HCT116 (cell line): ENCODE results near the gene LSS. TPM values are rescaled to one million over a fixed set of nuclear protein-coding genes. Genes with fewer than 3 reads are reported as not detected.
A peak's percentile ranks its signal among the peaks of the same experiment; 100 is the strongest.

Experiments used
- ATAC-seq: fragments of 200-7000 bp; cut with Tn5 transposase; 2 replicates; pipeline ENCODE4 v1.9.1; 2020; ENCODE audit warnings: mild to moderate bottlenecking, moderate library complexity
- BruUV-seq: library from RNA; stranded (reverse); fragments of 400-500 nt; replicated peaks from 2 replicates; lab custom pipeline; 2021; lab: Mats Ljungman, UMichigan
- CTCF ChIA-PET: fragments of 300-600 bp; sonication (Branson Sonifier 250); formaldehyde crosslinking; loops from one replicate; lab custom pipeline; 2021; ENCODE audit warnings: antibody characterized with exemption; lab: Charles Lee
- POLR2A ChIA-PET: fragments of 300-600, 350-600 bp; sonication (Branson Sonifier 250); formaldehyde crosslinking; loops from one replicate; lab custom pipeline; 2021; ENCODE audit warnings: antibody characterized with exemption; lab: Charles Lee
- RAD21 ChIA-PET, 2 experiments: fragments of 300-600 bp; sonication (Branson Sonifier 250); formaldehyde crosslinking; loops; one replicate each; lab custom pipeline; 2023; ENCODE audit warnings: low total read pairs in 2 of 2; ENCODE audit not compliant: uncharacterized antibody in 2 of 2, unreplicated experiment in 2 of 2, low non-redundant PET in 1 of 2; lab: Charles Lee
- DNase-seq: peaks from one replicate; pipeline ENCODE4 v3.0.0-alpha.2; 2010; ENCODE audit warnings: low read depth, low spot score
- H2AFZ ChIP-seq: fragments of 200-600 bp; shearing (Covaris generic), sonication (generic); 2 replicates; pipeline ENCODE4 v1.6.1; 2017; ENCODE audit warnings: low read depth, mixed run types, mixed read lengths, antibody characterized with exemption, low read length; ENCODE audit not compliant: poor library complexity, severe bottlenecking
- H3K27ac ChIP-seq: 2 replicates; pipeline ENCODE4 v1.5.1; 2012; ENCODE audit warnings: low read depth, low read length
- H3K27me3 ChIP-seq: fragments of 200-600 bp; sonication (generic); 2 replicates; pipeline ENCODE4 v1.6.1; 2016; ENCODE audit warnings: mixed run types, low read length, mixed read lengths; ENCODE audit not compliant: insufficient read depth
- H3K36me3 ChIP-seq, 2 experiments: fragments of 200-500 bp in 1 of 2; fragments of 200-600 bp in 1 of 2; sonication (Bioruptor generic) in 1 of 2; sonication (generic) in 1 of 2; 2 replicates each; pipeline versions ENCODE4 v1.5.1 to v1.6.1; 2014 to 2016; ENCODE audit warnings: low read length in 2 of 2, inconsistent platforms in 1 of 2, mixed read lengths in 1 of 2, mixed run types in 1 of 2; ENCODE audit not compliant: insufficient read depth in 2 of 2, control insufficient read depth in 1 of 2
- H3K4me1 ChIP-seq, 2 experiments: fragments of 200-600 bp in 1 of 2; sonication (generic) in 1 of 2; 2 replicates each; pipeline versions ENCODE4 v1.5.1 to v1.6.1; 2012 to 2017; ENCODE audit warnings: low read length in 2 of 2, inconsistent platforms in 1 of 2, mild to moderate bottlenecking in 1 of 2, mixed read lengths in 1 of 2, mixed run types in 1 of 2, moderate library complexity in 1 of 2; ENCODE audit not compliant: insufficient read depth in 2 of 2, control insufficient read depth in 1 of 2
- H3K4me2 ChIP-seq: fragments of 200-600 bp; sonication (generic); 2 replicates; pipeline ENCODE4 v1.6.1; 2017; ENCODE audit warnings: mixed run types, low read length, mixed read lengths
- H3K4me3 ChIP-seq, 2 experiments: fragments of 200-600 bp in 1 of 2; sonication (generic) in 1 of 2; replicated peaks in 1 of 2; 2 replicates each; pipeline ENCODE4 v1.5.1; 2011 to 2016; ENCODE audit warnings: low read length in 2 of 2, control low read depth in 1 of 2, low read depth in 1 of 2, mild to moderate bottlenecking in 1 of 2, mixed read lengths in 1 of 2, mixed run types in 1 of 2
- H3K79me2 ChIP-seq: fragments of 200-600 bp; sonication (generic); 2 replicates; pipeline ENCODE4 v1.6.1; 2017; ENCODE audit warnings: mild to moderate bottlenecking, mixed run types, low read length, moderate library complexity, mixed read lengths; ENCODE audit not compliant: insufficient read depth
- H3K9ac ChIP-seq: fragments of 200-600 bp; sonication (generic); 2 replicates; pipeline ENCODE4 v1.6.1; 2016; ENCODE audit warnings: low read length, mixed read lengths
- H3K9me2 ChIP-seq: fragments of 200-600 bp; sonication (generic), shearing (Covaris generic); 2 replicates; pipeline ENCODE4 v1.6.1; 2017; ENCODE audit warnings: mixed run types, mild to moderate bottlenecking, moderate library complexity; ENCODE audit not compliant: insufficient read depth
- H3K9me3 ChIP-seq, 2 experiments: fragments of 200-500 bp in 1 of 2; fragments of 200-600 bp in 1 of 2; sonication (Bioruptor generic) in 1 of 2; sonication (generic) in 1 of 2; 2 replicates each; pipeline ENCODE4 v1.6.1; 2014 to 2017; ENCODE audit warnings: low read length in 2 of 2, mixed read lengths in 2 of 2, inconsistent platforms in 1 of 2, low read depth in 1 of 2, mild to moderate bottlenecking in 1 of 2, mixed run types in 1 of 2, moderate library complexity in 1 of 2; ENCODE audit not compliant: control insufficient read depth in 1 of 2, insufficient read depth in 1 of 2
- H4K20me1 ChIP-seq: fragments of 200-600 bp; sonication (generic), shearing (Covaris generic); 2 replicates; pipeline ENCODE4 v1.6.1; 2017; ENCODE audit warnings: mixed run types, mild to moderate bottlenecking, moderate library complexity; ENCODE audit not compliant: insufficient read depth
- FOSL1 ChIP-seq: IDR thresholded peaks from 2 replicates; pipeline ENCODE4 v1.6.1; 2012; ENCODE audit warnings: low read depth
- SIN3A ChIP-seq: IDR thresholded peaks from 2 replicates; pipeline ENCODE4 v1.6.1; 2012; ENCODE audit warnings: low read depth
- intact Hi-C: fragments of 100-400 bp; cut with micrococcal nuclease; formaldehyde crosslinking; loops from 2 replicates; pipeline ENCODE4 v1.10.0; 2022
- total RNA-seq: library from RNA; stranded (reverse); gene quantifications from one replicate; pipeline ENCODE4 v1.2.1, GENCODE V29; 2021; ENCODE audit not compliant: unreplicated experiment
- TF ChIP-seq, protein P1 (sequence below), 3 experiments: fragments of 200-600 bp in 1 of 3; sonication (generic) in 1 of 3; IDR thresholded peaks in 2 of 3; conservative IDR thresholded peaks in 1 of 3; 2 replicates each; pipeline ENCODE4 v1.5.1; 2012 to 2017; ENCODE audit warnings: low read depth in 2 of 3, low read length in 2 of 3, antibody characterized with exemption in 1 of 3, borderline replicate concordance in 1 of 3, control low read depth in 1 of 3, mild to moderate bottlenecking in 1 of 3, mixed read lengths in 1 of 3, mixed run types in 1 of 3, moderate library complexity in 1 of 3; ENCODE audit not compliant: insufficient read depth in 1 of 3

LSS gene
- total RNA-seq, 1 experiment from 2014 or later, result 44.7 TPM

- Histone ChIP-seq H4K20me1 (no peaks in the 10 kb centered on the region), H3K9ac (no peak overlapping the region), H3K4me3 (no peak overlapping the region), H3K9me2 (no peaks in the 10 kb centered on the region), H2AFZ (no peak overlapping the region), H3K27me3 (no peaks in the 10 kb centered on the region), H3K79me2 (no peaks in the 10 kb centered on the region), H3K36me3 (no peaks in the 10 kb centered on the region), H3K27ac (peak overlapping the region; percentile 69; the same call in 1 of the 2 replicates), H3K4me2 (peak overlapping the region; percentile 41), H3K9me3 (no peaks in the 10 kb centered on the region), H3K4me1 (peaks cover 7 to 8% of the 10 kb centered on the region in 2 experiments; a peak in 3 of 4 replicates)
- peak; percentile 91 for ATAC-seq
- ChIA-PET POLR2A (interaction anchor here (1.2 kb wide), 1 partner anchor 10 kb away, joined by 5 read pairs; no protein-coding TSS in a partner anchor), CTCF (interaction anchor here (0.9 to 1.4 kb wide), 7 partner anchors 10 to 486 kb away, joined by 3 to 18 read pairs (median 5); no protein-coding TSS in a partner anchor), RAD21 (no interaction called here)
- no peak for DNase-seq
- intact Hi-C loops, result no loop called here
- TF ChIP-seq SIN3A, result no peak
- TF ChIP-seq, protein P1, sequence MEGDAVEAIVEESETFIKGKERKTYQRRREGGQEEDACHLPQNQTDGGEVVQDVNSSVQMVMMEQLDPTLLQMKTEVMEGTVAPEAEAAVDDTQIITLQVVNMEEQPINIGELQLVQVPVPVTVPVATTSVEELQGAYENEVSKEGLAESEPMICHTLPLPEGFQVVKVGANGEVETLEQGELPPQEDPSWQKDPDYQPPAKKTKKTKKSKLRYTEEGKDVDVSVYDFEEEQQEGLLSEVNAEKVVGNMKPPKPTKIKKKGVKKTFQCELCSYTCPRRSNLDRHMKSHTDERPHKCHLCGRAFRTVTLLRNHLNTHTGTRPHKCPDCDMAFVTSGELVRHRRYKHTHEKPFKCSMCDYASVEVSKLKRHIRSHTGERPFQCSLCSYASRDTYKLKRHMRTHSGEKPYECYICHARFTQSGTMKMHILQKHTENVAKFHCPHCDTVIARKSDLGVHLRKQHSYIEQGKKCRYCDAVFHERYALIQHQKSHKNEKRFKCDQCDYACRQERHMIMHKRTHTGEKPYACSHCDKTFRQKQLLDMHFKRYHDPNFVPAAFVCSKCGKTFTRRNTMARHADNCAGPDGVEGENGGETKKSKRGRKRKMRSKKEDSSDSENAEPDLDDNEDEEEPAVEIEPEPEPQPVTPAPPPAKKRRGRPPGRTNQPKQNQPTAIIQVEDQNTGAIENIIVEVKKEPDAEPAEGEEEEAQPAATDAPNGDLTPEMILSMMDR (IDR thresholded peaks at IDR 0.05 in 2 of 3, conservative IDR thresholded peaks at IDR 0.05 in 1 of 3; ENCODE audit: borderline replicate concordance in 1 of 3, insufficient read depth in 1 of 3, low read depth in 2 of 3, low read length in 2 of 3), result peak in 2 of 3 experiments; percentile 85 to 96; a peak in 4 of 6 replicates
- BruUV-seq, result no TSS peak
Measured at GRCh38 chr21:46153247-46154154, 75.1 kb downstream of the LSS start.

- peak overlapping the region; percentile 41 for H3K4me2 ChIP-seq
- no peaks in the 10 kb centered on the region for H3K36me3 ChIP-seq
- no peak for TF ChIP-seq FOSL1
- no peaks in the 10 kb centered on the region for H4K20me1 ChIP-seq
- no peak overlapping the region for H2AFZ ChIP-seq
- no peak overlapping the region for H3K4me3 ChIP-seq
- ChIA-PET CTCF (interaction anchor here (0.9 to 1.4 kb wide), 7 partner anchors 9 to 487 kb away, joined by 3 to 18 read pairs (median 5); no protein-coding TSS in a partner anchor), POLR2A (interaction anchor here (1.2 kb wide), 1 partner anchor 9 kb away, joined by 5 read pairs; no protein-coding TSS in a partner anchor), RAD21 (no interaction called here)
- no peak overlapping the region for H3K27ac ChIP-seq
- intact Hi-C loops, result no loop called here
- no peaks in the 10 kb centered on the region for H3K79me2 ChIP-seq
- ATAC-seq (peak; percentile 52), DNase-seq (no peak)
- no peaks in the 10 kb centered on the region for H3K27me3 ChIP-seq
- no TSS peak for BruUV-seq
- no peak overlapping the region for H3K9ac ChIP-seq
- H3K9me3 ChIP-seq, result no peaks in the 10 kb centered on the region
- H3K4me1 ChIP-seq, result peaks cover 7 to 8% of the 10 kb centered on the region in 2 experiments; a peak in 3 of 4 replicates
- H3K9me2 ChIP-seq, result no peaks in the 10 kb centered on the region
Measured at GRCh38 chr21:46152927-46153246, 75.7 kb downstream of the LSS start.
